GM18505 (cell line): ENCODE results near the gene CCDC91.

ENCODE experiments used
- ATAC-seq: cut with Tn5 transposase; IDR thresholded peaks from one replicate; pipeline ENCODE4 v1.9.1; 2021; ENCODE audit not compliant: unreplicated experiment
- POLR2A ChIP-seq: IDR thresholded peaks from 4 replicates; pipeline ENCODE4 v1.6.1; 2011; ENCODE audit warnings: borderline replicate concordance; ENCODE audit not compliant: insufficient read depth, insufficient read length; ENCODE audit errors: extremely low read depth

Gene CCDC91

DNA sequence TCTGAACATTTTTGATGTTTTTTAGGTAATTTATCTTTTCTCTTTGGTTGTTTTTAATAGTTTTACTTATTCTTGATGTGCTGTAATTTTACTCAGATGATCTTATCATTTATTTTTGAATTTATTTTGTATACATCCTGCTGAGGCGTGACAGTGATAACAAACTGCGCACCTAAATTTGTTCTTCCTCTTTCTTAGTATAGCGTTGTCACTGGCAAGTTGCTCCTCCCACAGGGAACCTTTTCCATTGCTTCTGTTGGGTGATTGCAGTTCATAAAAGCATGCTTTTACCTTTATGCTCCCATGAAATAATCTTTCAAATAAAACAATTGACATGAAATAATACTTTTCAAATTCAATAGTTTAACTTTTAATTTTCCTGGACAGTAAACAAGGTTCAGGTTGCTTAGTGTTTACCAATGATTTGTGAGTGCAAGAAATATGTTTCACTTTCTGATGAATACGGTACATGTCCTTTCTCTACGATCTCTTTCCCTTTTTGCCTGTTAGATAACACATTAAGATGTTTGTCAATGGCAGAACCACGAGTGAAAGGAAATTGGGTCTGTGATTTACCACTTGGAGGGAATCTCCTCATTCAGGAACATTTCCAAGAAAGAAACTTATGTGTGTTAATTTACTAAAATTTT is 223.3 kb downstream of the CCDC91 start:
- ATAC-seq: no peak
- no peak for TF ChIP-seq POLR2A

DNA sequence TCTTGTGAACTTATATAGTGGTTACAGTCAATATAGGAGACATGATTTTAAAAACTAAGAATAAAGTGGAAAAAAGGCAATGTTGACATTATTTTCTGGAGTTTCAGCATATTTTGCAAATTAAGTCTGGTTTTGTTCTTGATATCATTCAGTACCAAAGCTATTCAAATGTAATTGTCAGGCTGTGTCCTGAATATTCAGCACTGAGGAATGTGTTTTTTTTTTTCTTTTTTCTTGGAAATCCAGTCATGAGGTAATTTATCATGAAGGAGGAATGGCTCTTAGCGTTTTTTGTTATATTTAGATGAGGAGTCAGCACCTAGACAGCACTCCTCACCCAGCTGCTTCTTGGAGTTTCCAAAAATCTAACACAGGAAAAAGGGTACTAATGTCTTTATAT is 225.5 kb downstream of the CCDC91 start:
- TF ChIP-seq POLR2A: no peak
- ATAC-seq: no peak

GRCh38 chr12:28421374-28421773 is 231.1 kb downstream of the CCDC91 start:
- ATAC-seq: no peak
- TF ChIP-seq POLR2A: no peak

DNA sequence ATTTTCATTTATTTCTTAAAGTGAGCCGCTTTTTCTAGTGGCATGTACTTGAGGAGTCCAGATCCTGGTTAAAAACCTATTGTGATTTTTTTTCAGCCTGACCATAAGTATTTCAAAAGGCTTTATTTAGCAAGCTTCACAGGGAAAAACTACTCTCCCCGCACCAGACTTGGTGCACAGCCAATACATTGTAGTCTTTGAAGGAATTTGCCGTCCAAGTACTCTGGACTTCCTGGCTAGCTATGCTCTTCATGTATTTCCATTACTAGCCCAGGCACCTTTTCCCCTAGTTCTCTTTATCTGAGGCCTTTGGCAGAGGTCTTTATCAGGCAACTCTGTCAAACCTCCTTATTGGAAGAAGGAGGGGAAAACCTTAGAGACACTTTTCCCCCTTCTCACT is 234.7 kb downstream of the CCDC91 start:
- no peak for TF ChIP-seq POLR2A
- no peak for ATAC-seq

GRCh38 chr12:28425526-28425925 is 235.3 kb downstream of the CCDC91 start:
- ATAC-seq: peak; percentile 66
- TF ChIP-seq POLR2A: no peak

DNA sequence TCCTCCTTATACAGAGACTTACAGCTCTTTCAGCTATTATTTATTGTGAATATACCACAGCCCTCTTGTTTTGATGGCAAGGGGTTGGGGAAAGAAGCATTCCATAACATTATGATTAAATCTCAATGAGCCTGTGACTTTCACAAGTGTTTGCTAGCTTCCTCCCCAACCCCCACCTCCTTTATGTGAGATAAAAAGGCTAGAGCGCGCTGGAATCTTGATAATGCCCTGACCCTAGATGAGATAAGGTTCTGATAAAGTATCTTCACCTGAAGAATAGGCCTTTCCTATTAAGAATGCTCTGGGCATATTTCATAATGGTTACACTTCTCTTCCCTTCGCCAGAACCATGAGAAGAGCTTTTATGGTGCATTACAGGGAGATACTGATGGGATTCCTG is 236.8 kb downstream of the CCDC91 start:
- no peak for ATAC-seq
- no peak for TF ChIP-seq POLR2A

- no peak for TF ChIP-seq POLR2A
- no peak for ATAC-seq
Observed at GRCh38 chr12:28440081-28440608, 249.9 kb downstream of the CCDC91 start.

GRCh38 chr12:28442101-28442500 is 251.8 kb downstream of the CCDC91 start:
- no peak for TF ChIP-seq POLR2A
- no peak for ATAC-seq

- TF ChIP-seq POLR2A: no peak
- ATAC-seq: no peak
Observed at GRCh38 chr12:28443337-28443736, 253.1 kb downstream of the CCDC91 start.

GRCh38 chr12:28446031-28446430 is 255.8 kb downstream of the CCDC91 start:
- ATAC-seq: no peak
- TF ChIP-seq POLR2A: no peak

- no peak for ATAC-seq
Observed at GRCh38 chr12:28453686-28454085, 263.4 kb downstream of the CCDC91 start.

GRCh38 chr12:28456934-28457710 is 266.9 kb downstream of the CCDC91 start:
- no peak for ATAC-seq
- no peak for TF ChIP-seq POLR2A

More at GRCh38 chr12:28453686-28454085, 263.4 kb downstream of the CCDC91 start:
- no peak for TF ChIP-seq POLR2A

DNA sequence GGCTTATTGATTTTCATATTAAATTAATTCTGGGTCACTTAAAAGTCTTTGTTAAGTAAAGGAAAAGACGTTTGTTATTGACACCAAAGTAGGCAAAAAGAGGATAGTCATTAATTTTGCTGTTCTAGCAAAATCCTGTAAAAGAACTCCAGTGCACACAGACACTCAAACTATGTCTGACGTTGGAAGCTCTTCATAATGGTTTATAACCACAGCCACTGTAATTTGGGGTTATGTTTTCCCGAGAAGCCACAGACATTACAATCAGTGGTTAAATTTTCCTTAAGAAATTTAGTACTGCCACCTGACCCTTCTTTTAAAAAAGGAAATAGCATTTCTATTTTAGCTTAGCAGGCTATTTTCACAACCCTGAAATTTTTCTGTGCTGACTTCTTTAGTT is 267.5 kb downstream of the CCDC91 start:
- no peak for TF ChIP-seq POLR2A
- ATAC-seq: no peak

GRCh38 chr12:28459481-28459880 is 269.2 kb downstream of the CCDC91 start:
- ATAC-seq: no peak
- TF ChIP-seq POLR2A: no peak

GRCh38 chr12:28460420-28461130 is 270.3 kb downstream of the CCDC91 start:
- ATAC-seq: peak; percentile 64
- TF ChIP-seq POLR2A: no peak
